Jurkat, Clone E6-1 (cell line): Measurements from ENCODE around the gene INTS11.

ENCODE experiments used
- DNase-seq: peaks from one replicate; pipeline ENCODE4 v3.0.0-alpha.2; 2011; ENCODE audit warnings: low read depth, low spot score
- H3K4me3 ChIP-seq: 2 replicates; pipeline ENCODE4 v1.5.1; 2011; ENCODE audit warnings: mild to moderate bottlenecking, low read length, control low read depth, moderate library complexity

The INTS11 gene

DNA sequence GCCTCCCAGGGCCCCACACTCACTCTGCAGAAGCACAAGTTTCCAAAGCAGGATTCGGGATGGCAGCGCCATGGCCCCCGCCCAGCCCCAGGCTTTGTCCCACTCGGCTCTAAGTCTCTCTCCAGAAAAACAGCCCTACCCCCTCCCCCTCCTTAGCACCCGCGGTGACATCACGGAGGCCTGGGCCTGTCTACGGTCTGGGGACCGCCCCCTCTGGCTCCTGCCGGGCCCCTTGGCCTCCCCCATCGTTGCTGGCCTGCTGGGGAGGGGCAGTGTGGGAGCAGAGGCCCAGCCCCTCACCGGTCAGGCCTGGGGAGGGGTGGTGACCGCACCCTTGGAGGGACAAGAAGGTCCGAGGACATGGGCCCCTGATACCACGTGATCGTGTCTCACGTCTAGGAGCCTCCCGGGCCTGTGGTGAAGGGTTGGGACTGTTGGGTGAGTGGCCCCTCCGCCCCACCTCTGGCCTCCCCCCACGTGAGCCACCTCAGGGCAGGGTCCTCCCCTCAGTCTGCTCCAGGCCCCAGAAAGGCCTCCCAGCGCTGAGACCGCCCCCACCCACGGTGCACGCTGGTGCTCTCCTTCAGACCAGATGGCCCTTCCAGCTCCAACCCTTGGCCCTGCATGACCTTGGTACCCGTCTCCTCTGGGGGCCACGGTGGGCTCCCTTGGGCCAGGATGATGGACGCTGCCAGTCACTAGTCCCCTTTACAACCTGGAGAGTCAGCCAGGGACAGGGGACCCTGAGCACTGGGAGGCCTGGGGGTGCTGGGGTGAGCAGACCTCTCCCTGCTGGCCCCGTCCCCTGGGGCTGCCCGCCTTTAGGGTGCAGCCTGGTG lies 34.2 kb upstream of the INTS11 start, which contains the start of gene MXRA8:
Gene MXRA8 (minus strand): TSS at position 123 of the 839 bp plus-strand sequence. CDS start 51 bp downstream, at position 72.
- H3K4me3 ChIP-seq: no peak within 1 kb of the TSS
- no peak for DNase-seq

DNA sequence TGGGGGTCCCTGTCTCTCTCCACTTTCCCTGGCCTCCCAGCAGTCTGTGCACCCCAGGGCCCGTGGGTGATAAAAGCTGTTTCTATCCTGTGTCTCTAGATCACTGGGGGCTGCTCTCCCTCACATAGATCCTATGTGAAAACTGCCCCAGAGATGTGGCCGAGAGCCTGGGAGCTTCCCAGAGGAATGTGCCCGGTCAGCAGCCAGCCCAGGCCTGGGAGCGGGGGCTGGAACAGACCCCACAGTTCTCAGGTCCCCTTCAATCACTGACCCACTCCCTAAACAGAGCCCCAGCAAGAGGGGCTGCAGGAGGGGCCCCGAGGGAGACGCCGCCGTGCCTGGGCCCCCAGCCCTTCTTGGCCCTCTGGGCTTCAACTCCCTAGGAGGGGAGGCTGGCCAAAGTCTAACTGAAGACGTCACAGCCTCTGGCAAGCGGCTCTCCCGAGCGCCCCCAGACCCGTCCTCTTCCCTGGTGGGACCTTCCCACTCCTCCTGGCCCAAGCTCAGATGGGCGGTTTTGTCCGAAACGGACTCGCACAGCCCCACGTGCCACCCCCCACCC lies 33.5 kb upstream of the INTS11 start:
- DNase-seq: no peak

DNA sequence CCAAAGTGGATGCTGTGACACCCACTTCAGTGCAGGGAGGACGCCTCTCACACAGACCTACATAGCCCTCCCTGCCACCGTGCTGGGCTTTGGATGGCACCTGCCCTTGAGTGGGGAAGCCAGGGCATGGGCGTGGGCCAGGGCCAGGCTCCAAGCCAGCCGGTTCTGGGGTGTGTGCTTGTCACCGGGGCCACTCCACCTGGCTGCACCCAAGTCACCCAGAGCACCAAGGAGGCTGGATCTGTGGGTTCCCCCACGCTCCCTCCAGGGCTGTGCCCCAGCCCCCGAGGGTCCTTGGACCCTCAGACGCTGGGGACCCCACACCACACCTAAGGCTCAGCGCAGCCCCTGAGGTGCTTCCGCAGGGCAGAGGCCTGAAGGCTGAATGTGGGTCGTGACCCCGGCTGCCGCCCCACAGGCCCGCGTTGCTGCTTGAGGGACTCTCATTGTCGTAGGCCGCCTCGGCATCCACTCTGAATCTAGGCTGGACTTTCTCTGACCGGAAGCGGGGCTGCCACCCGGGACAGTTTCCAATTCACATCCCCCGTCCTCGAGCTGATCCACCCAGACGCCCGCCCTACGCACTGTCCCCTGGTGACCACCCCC lies 32.4 kb upstream of the INTS11 start:
- DNase-seq: no peak
- no peak overlapping the region for H3K4me3 ChIP-seq

More for the DNA sequence above, 33.5 kb upstream of the INTS11 start:
- H3K4me3 ChIP-seq: no peak overlapping the region

GRCh38 chr1:1356166-1356795 lies 31.8 kb upstream of the INTS11 start:
- DNase-seq: no peak
- no peak overlapping the region for H3K4me3 ChIP-seq

DNA sequence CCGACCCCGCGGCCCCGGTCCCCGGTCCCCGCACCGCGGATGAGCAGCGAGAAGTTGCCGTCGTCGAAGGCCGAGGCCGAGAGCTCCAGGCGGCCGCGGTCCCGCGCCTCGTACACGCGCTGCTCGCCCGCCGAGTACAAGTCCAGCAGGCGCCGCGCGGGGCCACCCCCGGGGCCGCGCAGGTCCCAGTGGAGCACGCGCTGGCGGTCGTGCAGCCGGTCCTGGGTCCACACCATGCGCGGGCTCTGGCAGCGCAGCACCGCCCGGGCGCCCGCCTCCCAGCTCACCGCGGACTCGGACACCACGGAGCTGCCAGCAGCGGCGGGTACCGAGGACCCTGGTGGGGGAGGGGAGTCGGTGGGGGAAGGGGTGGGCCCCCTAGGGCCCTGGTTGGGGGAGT lies 31.0 kb upstream of the INTS11 start:
- no peak for DNase-seq
- no peak overlapping the region for H3K4me3 ChIP-seq

DNA sequence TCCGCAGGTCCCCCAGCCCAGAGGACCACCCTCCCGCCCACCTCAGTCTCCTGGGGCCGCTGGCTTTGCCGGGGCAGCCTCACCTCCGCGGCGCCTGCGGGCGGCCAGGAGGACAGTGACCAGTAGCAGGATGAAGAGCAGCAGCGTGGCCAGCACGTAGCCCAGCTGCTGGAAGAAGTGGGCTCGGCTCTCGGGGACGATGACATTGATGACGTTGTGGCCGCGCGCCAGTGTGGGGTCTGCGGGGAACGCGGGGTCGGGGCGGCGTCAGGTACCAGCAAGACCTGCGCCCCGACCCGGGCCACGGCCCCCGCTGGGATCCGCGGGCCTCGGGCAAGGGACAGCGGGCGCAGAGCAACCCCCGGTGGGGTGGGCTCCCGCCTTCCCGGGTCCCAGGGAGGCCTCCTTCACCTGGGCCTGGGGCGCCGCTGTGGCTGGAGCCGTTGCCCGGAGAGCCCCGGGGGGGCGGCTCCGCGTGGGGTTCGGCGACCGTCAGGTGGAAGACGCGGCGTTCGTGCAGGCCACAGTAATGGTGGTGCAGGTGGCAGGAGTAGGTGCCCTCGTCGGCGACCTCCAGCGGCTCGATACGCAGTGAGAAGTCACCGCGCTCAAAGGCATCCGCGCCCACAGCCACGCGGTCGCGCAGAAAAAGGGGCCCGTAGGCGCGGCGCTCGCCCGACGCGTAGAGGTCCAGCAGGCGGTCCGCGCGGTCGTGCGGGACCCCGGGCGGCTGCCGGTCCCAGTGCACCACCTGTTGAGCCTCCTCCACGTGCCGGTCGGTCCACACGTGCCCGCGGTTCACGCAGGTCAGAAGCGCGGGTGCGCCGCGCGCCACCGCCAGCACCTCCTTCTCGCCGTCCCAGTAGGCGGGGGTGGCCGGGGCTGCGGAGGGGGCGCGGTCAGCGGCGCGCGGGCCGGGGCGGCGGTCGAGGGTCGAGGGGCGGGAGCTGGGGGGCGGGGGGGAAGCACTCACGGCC lies 30.1 kb upstream of the INTS11 start:
- no peak overlapping the region for H3K4me3 ChIP-seq

GRCh38 chr1:1353389-1354151 lies 29.1 kb upstream of the INTS11 start:
- H3K4me3 ChIP-seq: no peak overlapping the region
- no peak for DNase-seq

More for the DNA sequence above, 30.1 kb upstream of the INTS11 start:
- DNase-seq: no peak

DNA sequence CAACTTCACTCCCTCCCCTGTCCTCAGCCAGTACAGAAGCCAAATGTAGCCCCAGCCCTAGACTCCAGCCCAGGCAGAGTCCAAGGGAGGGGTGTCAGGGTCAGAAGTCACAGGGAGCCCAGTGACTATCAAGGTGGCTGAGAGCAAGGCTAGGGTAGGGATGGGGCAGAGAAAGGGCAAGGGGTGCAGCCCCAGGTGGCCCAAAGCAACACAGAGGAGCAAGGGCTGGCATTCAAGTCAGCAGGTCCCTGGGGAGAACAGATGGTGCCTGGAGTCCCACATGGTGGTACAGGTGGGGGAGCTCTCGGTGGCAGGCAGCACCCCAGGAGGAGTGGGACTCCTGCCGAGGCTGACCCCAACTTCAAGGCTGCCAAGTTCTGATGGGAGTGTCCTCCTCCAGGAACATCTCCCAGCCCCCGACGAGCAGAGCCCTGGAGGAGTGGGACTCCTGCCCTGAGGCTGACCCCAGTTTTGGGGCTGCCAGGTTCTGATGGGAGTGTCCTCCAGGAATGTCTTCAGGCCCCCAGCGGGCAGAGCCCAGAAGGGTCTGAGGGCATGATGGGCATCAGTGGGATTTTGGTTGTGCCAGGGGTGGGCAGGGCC lies 28.4 kb upstream of the INTS11 start:
- no peak overlapping the region for H3K4me3 ChIP-seq
- DNase-seq: no peak

GRCh38 chr1:1351511-1352427 lies 27.3 kb upstream of the INTS11 start:
- no peak for DNase-seq
- no peak overlapping the region for H3K4me3 ChIP-seq

GRCh38 chr1:1349256-1350012 lies 25.0 kb upstream of the INTS11 start, which contains the start of gene DVL1:
Gene DVL1 (minus strand): TSS chr1:1349418. CDS start chr1:1349065, 353 bp downstream.
- no peak for DNase-seq
- H3K4me3 ChIP-seq: peak within 1 kb of the TSS; percentile 70

DNA sequence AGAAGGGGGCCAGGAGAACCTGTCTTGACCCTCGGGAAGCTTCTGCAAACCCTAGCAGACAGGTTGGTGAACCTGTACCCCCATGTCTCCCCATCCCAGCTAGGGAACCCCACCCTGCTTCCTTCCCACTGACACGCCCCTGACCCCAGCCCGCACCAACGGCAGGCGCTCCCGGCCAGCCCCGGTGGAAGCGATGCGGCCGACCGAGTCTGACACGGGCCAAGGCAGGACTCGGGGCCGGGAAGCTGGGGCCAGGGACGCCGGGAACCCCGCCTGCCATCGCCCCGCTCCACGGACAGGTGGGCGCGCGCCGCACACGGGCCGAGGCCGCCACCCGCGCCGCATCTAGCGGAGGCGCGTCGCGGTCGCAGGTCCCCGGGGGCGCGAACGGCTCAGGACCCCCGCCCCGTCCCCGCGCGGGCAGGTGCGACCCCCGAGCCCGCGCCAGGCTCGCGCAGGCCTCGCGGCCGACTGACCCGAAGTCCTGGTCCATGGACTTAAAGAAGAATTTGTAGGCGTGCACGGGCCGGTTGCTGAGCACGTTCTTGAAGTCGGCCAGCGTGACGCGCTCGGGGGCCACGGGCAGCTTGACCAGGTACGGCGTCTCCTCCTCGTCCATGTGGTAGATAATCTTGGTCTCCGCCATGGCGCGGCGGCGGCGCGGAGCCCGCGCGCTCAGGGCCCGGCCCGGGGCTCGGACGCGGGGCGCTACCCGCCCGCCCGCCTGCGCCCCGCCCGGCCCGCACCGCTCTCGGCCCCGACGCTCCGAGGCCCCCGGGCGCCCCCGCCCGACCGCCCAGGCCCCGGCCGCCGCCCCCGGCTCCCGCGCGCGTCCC lies 24.2 kb upstream of the INTS11 start:
- no peak for DNase-seq
- peak overlapping the region; percentile 70 for H3K4me3 ChIP-seq

GRCh38 chr1:1347663-1348419 lies 23.4 kb upstream of the INTS11 start:
- DNase-seq: no peak
- peak overlapping the region; percentile 70 for H3K4me3 ChIP-seq

GRCh38 chr1:1347026-1347595 lies 22.7 kb upstream of the INTS11 start:
- no peak overlapping the region for H3K4me3 ChIP-seq
- DNase-seq: no peak

DNA sequence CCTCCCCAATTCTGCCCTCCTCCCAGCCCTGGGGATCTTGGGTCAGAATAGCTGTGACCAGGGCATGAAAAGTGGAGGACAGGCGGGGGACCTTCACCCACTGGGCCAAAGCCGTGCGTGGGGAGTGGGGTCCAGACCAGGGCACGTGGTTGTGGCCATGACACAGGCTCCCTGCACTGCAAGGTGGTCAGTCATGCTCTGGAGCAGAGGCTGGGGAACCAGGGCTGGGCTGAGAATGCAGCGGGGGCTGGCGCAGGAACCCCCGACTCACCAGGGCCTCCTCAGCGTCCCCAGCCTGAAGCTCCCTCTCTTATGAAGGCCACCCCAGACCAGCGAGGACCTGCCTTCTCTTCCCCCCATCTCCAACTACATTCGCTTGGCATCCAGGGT lies 22.0 kb upstream of the INTS11 start:
- DNase-seq: no peak
- no peak overlapping the region for H3K4me3 ChIP-seq
